HTR-8/SVneo (cell line): Measurements from ENCODE around the gene SERPINB1.

Source experiments
- DNase-seq: peaks from one replicate; pipeline ENCODE4 v3.0.0; 2011; ENCODE audit warnings: low spot score, mixed read lengths; ENCODE audit not compliant: insufficient read length
- FAIRE-seq: peaks from 2 replicates; lab custom pipeline; 2011; peaks lifted over from hg19 to GRCh38; lab: Jason Lieb, UNC

The SERPINB1 gene

GRCh38 chr6:2797564-2798031 lies 44.1 kb downstream of the SERPINB1 start:
- DNase-seq: no peak
- no peak for FAIRE-seq

GRCh38 chr6:2796861-2797260 lies 44.8 kb downstream of the SERPINB1 start:
- FAIRE-seq (no peak), DNase-seq (no peak)

DNA sequence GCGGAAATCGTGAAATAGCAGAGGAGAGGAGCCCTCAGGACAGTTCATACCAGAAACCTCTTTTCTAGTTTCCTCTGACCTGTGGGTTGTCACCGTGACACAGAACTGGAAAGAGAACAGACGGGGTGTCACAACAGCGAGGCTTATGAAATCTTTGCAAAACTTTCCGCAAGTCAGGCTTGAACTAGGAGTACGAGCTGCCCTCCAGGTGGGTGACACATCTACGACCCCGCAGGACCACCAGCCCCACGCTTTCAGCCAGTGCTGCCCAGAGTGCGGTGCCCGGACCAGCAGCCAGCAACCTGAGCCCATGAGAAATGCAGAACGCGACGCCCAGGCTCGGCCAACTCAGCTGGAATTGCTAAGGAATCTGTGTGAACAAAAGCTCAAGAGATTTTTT lies 45.7 kb downstream of the SERPINB1 start:
- FAIRE-seq: no peak

GRCh38 chr6:2795162-2795561 lies 46.5 kb downstream of the SERPINB1 start:
- FAIRE-seq: no peak
- DNase-seq: no peak

More for the DNA sequence above, 45.7 kb downstream of the SERPINB1 start:
- no peak for DNase-seq

DNA sequence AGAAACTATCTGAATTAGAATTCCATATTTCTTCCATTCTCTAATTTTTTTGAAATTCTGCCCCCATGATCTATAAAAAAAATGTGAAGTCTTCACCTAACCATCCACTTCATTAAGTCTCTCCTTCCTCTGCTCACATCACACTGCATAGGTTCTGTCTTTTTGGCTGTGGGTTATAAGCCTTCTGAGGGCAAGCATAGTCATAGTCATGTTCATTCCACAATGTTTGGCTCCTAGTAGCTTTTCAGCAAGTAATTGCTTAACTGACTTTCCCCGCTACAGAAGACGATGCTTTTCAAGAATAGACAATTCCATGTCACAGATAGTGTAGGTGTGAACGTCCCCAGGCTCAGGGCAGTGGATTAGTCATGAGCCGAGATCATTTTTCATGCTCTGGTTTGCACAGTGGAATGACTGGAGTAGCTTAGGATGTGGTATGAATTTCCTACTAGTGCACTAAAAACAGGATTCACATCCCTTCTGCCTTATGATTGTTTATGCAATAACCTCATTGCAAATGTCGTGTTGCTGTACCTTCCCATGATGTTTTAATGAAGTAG lies 47.4 kb downstream of the SERPINB1 start:
- no peak for FAIRE-seq
- peak; percentile 35 for DNase-seq

GRCh38 chr6:2793534-2794151 lies 48.0 kb downstream of the SERPINB1 start:
- DNase-seq: no peak
- FAIRE-seq: no peak

DNA sequence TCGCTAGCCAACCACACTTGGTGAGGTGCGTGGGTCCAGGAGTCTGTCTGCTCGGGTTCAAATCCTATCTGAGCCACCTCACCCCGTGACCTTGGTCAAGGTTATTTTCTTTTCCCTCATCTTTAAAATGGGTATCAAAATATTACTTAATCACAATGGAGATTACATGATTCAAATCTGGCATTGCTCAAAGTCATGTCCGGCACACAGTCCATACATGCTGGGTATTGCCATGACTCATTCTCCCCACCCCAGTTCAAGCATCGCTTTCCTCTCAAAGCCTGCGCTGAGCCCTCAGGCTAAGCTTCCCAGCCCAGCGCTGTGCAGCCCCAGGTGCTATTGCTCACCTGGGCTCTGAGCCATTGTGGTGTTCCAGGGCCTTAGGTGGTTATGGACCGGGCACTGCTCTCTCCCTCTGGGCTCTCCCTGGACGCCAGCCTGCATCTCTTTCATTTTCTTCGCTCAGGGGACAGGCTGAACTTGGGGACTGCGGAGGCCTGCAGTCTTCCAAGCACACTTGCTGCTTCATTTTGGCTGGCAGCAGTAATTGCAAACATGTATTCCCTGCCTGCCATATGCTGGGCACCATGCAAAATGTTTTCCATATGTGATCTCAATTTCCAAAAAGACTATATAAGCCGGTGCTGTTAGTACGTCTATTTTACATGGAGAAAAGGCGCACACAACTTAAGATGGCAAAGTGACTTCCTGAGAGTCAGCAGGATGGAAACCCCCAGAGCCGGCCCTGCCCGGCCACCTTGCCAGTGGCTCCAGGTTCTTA lies 49.1 kb downstream of the SERPINB1 start:
- DNase-seq (no peak), FAIRE-seq (no peak)

GRCh38 chr6:2791450-2791974 lies 50.2 kb downstream of the SERPINB1 start:
- FAIRE-seq: no peak
- no peak for DNase-seq

- peak; percentile 86 for DNase-seq
- no peak for FAIRE-seq
Measured at GRCh38 chr6:2790588-2791449, 50.8 kb downstream of the SERPINB1 start.

DNA sequence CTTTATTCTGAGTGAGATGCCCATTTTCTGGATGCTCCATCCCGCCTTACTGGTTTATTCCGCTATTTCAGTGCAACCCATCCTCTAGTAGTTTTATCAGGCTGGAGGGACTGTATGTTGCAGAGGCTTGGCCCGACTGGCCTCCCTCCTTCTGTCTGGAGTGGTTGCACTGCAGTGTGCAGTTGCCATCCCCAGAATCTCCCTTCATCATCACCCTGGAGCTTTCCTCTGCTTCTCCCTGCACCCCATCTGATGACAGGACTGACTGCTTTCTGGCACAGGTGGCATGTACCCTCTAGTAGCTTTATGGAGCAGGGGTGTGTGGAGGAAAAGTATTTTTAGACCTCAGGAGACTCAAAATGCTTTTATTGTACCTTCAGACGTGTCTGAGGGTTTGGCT lies 55.4 kb downstream of the SERPINB1 start:
- FAIRE-seq (no peak), DNase-seq (no peak)

DNA sequence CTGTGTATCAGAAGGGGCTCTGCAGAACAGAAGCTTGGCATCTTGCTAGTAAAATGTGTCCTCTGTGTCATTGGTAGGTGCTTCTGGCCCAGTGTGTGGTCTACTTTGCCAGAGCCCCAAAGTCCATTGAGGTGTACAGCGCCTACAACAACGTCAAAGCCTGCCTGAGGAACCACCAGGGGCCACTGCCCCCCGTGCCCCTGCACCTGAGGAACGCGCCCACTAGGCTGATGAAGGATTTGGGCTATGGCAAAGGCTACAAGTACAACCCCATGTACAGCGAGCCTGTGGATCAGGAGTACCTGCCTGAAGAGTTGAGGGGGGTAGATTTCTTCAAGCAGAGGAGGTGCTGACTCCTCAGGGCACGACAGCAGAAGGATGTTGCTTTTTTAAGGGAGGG lies 56.7 kb downstream of the SERPINB1 start:
- DNase-seq: no peak
- no peak for FAIRE-seq

GRCh38 chr6:2784061-2784460 lies 57.6 kb downstream of the SERPINB1 start:
- FAIRE-seq: no peak

DNA sequence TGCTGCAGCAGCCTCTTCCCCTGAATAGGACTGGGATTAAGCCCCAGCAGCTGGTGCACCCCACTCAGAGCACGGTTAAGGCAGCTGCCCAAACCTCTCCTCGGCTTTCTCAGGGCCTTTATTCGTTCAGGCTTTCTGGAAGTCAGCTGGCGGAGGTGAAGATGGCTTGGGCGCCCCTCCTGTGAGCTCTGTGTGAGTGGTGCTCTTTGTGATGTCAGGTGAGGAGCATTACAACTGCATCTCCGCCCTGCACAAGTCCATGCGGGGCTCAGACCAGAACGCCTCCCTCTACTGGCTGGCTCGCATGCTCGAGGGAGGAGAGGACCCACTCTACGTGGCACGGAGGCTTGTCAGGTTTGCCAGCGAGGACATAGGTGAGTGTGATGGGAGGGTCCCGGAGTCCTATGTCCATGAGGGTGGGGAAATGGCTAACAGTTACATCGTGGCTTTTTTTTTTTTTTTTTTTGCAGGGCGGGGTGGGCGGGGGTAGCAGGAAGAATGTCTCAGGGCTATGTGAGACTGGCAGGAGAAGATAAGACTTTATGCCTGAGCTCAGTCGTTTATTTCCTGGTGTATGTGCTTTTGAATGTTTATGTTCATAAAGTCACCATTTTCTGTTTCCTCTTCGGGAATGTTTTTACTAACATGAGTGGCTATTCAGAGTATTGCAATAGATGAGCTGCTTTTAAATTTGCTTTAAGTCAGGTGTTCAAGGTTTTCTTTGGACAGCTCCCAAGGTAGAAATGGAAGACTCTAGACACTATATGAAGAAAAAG lies 58.3 kb downstream of the SERPINB1 start:
- DNase-seq (no peak), FAIRE-seq (no peak)

More at GRCh38 chr6:2784061-2784460, 57.6 kb downstream of the SERPINB1 start:
- no peak for DNase-seq

DNA sequence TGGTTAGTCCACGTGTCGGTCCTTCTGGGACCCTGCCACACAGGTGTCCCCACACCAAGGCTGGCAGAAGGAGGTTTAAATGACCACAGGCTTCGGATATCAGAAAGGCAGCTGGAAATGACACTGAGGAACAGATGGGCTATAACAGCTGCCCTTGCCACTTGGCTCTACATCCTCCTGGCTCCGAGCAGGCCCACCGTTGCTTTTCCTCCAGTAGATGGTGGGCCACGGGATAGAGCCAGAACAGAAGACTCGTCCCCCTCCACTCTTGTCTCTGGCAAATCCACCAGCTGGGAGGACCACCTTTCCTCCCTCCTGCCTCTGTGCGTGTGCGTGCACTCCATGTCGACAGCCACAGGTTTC lies 58.9 kb downstream of the SERPINB1 start:
- no peak for FAIRE-seq
- DNase-seq: no peak

- DNase-seq (no peak), FAIRE-seq (no peak)
Measured at GRCh38 chr6:2782356-2782708, 59.3 kb downstream of the SERPINB1 start.
